ENCODE results near the gene SMIM26. TPM values are rescaled to one million over a fixed set of nuclear protein-coding genes. Genes with fewer than 3 reads are reported as not detected.

Gene SMIM26
- total RNA-seq, 1 donor from 2014 or later: 142 TPM

DNA sequence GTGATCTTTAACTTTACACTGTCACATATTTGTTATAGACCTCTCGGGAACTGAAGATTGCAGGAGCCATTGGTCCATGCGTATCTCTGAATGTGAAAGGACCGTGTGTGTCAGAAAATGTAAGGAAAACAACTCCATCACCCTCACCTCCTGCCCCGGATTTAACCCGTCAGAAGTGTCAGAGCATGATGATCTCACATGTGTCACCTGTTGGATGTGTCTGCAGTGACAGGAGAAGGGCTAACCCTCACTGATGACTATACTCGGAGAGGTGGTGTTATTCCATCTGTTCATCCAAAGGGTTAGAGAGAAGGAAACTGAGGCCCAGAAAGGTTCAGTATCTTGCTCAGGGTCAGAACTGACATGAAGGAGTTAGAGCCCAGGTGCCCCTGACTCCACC, 34.6 kb upstream of the SMIM26 start:
- no peak overlapping the region for H3K4me3 ChIP-seq (ENCODE audit: low read depth, low read length)
- TF ChIP-seq, protein P1, sequence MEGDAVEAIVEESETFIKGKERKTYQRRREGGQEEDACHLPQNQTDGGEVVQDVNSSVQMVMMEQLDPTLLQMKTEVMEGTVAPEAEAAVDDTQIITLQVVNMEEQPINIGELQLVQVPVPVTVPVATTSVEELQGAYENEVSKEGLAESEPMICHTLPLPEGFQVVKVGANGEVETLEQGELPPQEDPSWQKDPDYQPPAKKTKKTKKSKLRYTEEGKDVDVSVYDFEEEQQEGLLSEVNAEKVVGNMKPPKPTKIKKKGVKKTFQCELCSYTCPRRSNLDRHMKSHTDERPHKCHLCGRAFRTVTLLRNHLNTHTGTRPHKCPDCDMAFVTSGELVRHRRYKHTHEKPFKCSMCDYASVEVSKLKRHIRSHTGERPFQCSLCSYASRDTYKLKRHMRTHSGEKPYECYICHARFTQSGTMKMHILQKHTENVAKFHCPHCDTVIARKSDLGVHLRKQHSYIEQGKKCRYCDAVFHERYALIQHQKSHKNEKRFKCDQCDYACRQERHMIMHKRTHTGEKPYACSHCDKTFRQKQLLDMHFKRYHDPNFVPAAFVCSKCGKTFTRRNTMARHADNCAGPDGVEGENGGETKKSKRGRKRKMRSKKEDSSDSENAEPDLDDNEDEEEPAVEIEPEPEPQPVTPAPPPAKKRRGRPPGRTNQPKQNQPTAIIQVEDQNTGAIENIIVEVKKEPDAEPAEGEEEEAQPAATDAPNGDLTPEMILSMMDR (conservative IDR thresholded peaks at IDR 0.05; ENCODE audit: low read depth, low read length): no peak
- DNase-seq (ENCODE audit: low read depth): no peak

DNA sequence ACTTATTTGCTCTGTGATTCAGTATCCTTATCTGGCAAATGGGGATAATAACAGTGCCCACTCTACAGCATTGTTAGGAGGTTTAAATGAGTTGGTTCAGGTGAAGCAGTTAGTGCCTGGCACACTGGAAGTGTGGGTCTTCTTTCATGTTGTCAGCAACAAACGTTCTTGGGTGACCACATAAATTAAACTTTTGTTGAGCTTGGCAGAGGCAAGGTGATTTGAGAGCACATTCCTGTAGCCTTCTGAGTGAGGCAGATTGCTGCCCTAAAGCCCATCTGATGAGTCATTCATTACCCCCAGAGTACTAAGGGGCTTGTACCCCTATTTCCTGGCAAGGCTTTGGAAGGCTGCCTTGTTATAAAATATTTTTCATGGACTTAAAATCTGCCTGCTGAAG, 33.7 kb upstream of the SMIM26 start:
- no peak overlapping the region for H3K4me3 ChIP-seq (ENCODE audit: low read depth, low read length)
- TF ChIP-seq, protein P1 (conservative IDR thresholded peaks at IDR 0.05; ENCODE audit: low read depth, low read length): no peak
- DNase-seq (ENCODE audit: low read depth): no peak

DNA sequence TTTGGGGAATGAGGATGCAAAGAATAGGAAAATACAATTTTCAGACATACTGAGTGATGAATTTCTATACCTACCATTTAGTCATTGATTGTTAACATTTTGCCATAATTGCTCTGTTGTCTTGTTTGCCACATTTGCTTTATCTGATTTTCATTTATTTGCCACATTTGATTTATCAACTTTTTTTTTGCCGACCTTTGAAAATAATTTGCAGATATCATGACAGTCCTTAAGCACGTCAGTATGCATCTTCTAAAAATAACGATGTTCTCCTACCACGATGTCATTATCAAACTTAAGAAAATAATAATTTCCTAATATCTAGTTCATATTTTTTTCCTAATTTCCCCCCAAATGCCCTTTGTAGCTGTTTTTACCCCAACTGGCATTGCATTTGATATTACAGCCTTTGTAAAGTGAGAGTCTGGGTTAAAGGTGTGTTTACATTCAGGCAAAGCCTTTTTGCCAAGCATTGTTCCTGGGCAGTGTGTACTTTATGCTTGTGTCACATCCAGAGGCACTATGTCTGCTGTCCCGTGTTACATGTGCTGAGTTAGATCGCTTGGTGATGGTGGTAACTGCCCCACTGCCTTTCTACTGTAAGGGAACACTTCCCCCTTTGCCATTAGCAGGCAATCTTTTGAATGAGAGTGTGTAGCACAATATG, 33.1 kb upstream of the SMIM26 start:
- no peak overlapping the region for H3K4me3 ChIP-seq (ENCODE audit: low read depth, low read length)
- TF ChIP-seq, protein P1 (conservative IDR thresholded peaks at IDR 0.05; ENCODE audit: low read depth, low read length): no peak
- no peak for DNase-seq (ENCODE audit: low read depth)

DNA sequence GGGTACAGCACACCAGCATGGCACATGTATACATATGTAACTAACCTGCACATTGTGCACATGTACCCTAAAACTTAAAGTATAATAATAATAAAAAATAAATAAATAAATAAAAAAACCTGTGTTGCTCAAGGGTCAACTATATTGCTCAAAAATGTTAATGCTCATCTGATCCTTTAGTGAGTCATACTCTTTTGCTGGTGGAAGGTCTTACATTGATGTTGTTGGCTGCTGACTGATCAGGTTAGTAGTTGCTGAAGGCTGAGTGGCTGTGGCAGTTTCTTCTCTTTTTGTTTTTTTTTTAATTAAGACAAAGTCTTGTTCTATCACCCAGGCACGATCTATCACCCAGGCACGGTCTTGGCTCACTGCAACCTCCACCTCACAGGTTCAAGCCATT, 29.6 kb upstream of the SMIM26 start:
- TF ChIP-seq, protein P1 (conservative IDR thresholded peaks at IDR 0.05; ENCODE audit: low read depth, low read length): no peak
- no peak overlapping the region for H3K4me3 ChIP-seq (ENCODE audit: low read depth, low read length)
- no peak for DNase-seq (ENCODE audit: low read depth)

DNA sequence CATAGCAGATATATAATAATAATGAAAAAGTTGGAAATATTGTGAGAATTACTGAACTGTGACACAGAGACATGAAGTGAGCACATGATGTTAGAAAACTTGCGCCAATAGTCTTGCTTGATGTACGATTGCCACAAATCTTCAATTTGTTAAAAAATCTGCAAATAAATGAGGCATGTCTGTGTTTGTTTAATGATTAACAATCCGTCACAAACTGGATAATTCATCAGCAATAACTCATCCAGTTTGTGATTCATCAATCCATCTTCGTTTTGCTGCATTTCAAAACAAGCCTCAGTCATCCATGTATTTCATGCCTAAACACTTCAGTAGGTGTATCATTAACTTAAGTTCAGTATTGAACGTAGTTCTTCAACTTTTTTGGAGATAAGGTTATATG, 25.5 kb upstream of the SMIM26 start:
- DNase-seq (ENCODE audit: low read depth): peak; percentile 91
- H3K4me3 ChIP-seq (ENCODE audit: low read depth, low read length): no peak overlapping the region
- TF ChIP-seq, protein P1 (conservative IDR thresholded peaks at IDR 0.05; ENCODE audit: low read depth, low read length): no peak

DNA sequence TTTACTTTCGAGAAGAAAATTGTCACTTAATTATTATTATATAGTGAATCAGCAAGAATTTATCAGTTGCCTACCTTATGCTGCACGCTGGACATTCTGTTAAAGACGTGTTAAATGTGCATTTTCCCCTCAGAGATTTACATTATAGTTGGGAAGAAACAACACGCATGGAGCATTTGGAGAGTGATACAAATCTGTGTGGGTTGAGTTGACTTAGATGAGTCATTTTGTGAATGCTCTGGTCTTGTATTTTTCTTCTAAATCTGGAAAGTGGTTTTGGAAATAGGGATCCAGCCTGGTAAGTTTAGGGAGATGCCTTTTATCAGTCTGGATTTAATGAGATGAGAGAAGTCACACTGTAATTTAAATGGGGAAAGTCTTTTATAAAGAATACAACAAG, 24.0 kb upstream of the SMIM26 start:
- H3K4me3 ChIP-seq (ENCODE audit: low read depth, low read length): no peak overlapping the region
- TF ChIP-seq, protein P1 (conservative IDR thresholded peaks at IDR 0.05; ENCODE audit: low read depth, low read length): no peak
- no peak for DNase-seq (ENCODE audit: low read depth)

DNA sequence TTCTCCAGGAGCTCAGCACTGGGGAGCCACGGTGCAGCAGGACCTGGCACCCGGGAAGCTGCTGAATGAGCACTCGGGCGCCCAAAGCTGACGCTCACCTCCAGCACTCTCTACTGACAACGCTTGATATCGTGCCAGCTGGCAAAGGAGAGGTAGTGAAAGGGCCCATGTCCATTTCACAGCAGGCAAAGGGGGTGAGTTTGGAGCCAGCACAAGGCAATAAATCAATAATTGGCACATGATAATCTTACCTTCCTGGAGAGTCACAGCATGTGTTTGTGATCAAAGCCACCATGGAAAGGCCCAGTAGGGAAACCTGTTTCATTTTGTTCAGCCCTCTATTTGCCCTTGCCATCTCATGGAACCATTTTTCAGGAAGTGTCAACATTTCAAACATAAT, 23.3 kb upstream of the SMIM26 start:
- DNase-seq (ENCODE audit: low read depth): no peak
- TF ChIP-seq, protein P1 (conservative IDR thresholded peaks at IDR 0.05; ENCODE audit: low read depth, low read length): no peak
- no peak overlapping the region for H3K4me3 ChIP-seq (ENCODE audit: low read depth, low read length)

Measured in epithelial cell of proximal tubule (primary cell).